Measurements from ENCODE around the gene SEC16A. TPM values are rescaled to one million over a fixed set of nuclear protein-coding genes. Genes with fewer than 3 reads are reported as not detected.

The SEC16A gene
- total RNA-seq, 1 donor from 2014 or later: 89.9 TPM

DNA sequence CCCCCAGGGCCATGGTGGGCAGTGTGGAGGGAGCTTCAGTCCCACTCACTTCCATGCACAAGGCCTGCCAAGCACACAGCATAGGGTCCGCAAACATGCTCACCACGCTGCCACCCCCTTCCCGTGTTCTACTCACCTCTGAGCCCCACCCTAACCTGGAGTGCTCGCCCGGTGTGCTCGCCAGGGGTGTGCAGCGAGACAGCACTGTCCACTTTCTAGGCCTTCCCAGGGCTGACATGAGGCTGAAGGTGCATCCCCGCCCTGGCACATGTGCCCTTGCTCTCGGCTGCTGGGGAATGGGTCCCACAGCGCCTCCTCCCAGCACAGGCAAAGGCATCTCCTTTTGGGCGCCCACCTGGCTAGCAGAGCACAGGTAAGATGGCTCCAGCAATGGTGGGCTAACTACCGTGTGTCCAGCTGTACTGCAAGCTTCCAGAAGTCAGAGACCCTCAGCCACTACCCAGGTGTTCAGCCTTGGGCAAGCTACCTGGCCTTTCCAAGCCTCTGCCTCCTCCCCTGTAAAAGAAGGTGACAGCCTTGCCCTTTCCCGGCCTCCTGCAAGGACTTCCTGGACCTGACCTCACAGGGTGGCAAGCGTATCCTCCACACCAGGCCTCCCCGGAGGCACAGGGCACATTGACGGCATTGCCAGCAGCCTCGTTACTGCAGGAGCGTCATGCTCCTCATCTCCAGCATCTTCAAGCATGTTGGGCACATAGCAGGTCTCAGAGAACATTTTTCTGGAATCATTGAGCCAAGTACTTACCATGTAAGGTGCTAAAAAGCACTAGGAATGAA, 4.2 kb upstream of the SEC16A start:
- Mint-ChIP-seq H3K36me3 (no peaks in the 10 kb centered on the region), H3K9me3 (no peaks in the 10 kb centered on the region), H3K4me3 (no peak overlapping the region), H3K27me3 (ENCODE audit: low read depth) (no peaks in the 10 kb centered on the region), H3K4me1 (peaks cover 8% of the 10 kb centered on the region), H3K27ac (no peak overlapping the region)
- no peak for DNase-seq (ENCODE audit: low spot score in 2 of 2, unreplicated experiment in 2 of 2)
- TF ChIP-seq CTCF (IDR thresholded peaks at IDR 0.05; ENCODE audit: unreplicated experiment): no peak

DNA sequence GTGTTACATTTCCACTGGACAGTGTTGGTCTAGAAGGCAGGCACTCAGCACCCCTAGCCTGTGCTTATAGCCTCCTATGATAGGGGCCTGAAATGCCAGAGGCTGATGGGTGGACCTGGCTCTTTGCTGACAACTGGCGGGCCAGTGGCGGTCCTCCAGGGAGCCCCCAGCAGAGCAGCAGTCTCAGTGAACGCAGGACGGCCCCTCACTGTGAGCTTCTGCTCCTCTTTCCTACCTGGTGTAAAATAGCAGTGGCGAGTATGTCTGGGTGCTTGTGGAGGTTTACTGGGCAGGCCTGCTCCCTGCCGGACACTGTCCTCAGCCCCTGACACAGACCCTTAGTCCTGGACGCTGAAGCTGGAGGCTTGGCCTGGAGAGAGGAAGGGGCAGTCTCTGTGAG, 3.3 kb upstream of the SEC16A start:
- no peak for DNase-seq (ENCODE audit: low spot score in 2 of 2, unreplicated experiment in 2 of 2)
- no peak for TF ChIP-seq CTCF (IDR thresholded peaks at IDR 0.05; ENCODE audit: unreplicated experiment)
- Mint-ChIP-seq H3K36me3 (no peaks in the 10 kb centered on the region), H3K4me3 (no peak overlapping the region), H3K9me3 (no peaks in the 10 kb centered on the region), H3K27ac (no peak overlapping the region), H3K4me1 (peaks cover 16% of the 10 kb centered on the region), H3K27me3 (ENCODE audit: low read depth) (no peaks in the 10 kb centered on the region)

- peak overlapping the region; percentile 72 for H3K27ac Mint-ChIP-seq
- peak; percentile 91 for TF ChIP-seq CTCF (IDR thresholded peaks at IDR 0.05; ENCODE audit: unreplicated experiment)
Observed at GRCh38 chr9:136485049-136486045, 2.5 kb upstream of the SEC16A start.

DNA sequence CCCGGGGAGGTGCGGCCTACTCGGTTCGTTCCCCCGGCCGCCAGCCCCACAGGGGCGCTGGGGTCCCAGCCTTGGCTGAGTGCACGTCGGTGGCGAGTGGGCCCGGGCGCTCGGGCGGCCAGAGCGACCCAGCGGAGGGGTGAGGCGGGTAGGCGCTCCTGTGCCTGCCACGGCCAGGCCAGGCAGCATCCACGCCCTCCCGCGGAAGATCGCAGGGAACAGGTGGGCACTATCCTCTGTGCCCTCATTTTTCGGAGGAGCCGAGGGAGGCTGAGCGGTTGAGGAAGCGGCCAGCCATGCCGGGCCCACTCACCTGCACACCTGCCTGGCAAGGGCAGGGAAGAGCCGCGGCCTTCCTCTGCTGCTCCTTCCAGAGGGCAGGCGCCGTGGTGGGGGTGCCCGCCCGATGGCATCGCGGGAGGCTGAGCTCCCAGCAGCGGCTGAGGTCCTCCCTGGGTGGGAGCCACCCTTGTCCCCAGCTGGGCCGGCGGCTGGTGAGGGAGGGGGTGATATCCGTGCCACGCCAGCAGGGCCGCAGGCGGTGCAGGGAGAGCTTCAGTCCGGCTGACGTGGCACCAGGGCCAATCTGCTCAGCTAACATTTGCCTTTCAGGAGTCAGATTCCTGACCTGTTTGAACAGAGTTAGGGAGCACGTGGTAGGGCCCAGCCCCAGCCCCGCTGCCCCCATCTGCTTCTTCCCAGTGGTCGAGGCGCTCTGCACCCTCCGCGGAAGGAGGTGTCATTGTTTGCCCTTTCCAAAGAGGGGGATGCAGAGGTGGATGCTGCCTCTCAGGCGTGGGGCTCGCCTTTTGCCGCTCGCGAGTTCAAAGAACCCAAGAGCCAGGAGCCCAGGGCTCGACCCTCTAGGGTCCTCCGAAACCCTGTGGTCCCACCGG, 1.6 kb upstream of the SEC16A start:
- H3K4me3 Mint-ChIP-seq: peak overlapping the region; percentile 63
- H3K36me3 Mint-ChIP-seq: no peaks in the 10 kb centered on the region
- no peak for TF ChIP-seq CTCF (IDR thresholded peaks at IDR 0.05; ENCODE audit: unreplicated experiment)
- no peaks in the 10 kb centered on the region for H3K9me3 Mint-ChIP-seq
- no peak for DNase-seq (ENCODE audit: low spot score in 2 of 2, unreplicated experiment in 2 of 2)
- peak overlapping the region; percentile 72 for H3K27ac Mint-ChIP-seq
- no peaks in the 10 kb centered on the region for H3K27me3 Mint-ChIP-seq (ENCODE audit: low read depth)
- peaks cover 24% of the 10 kb centered on the region for H3K4me1 Mint-ChIP-seq

More at GRCh38 chr9:136485049-136486045, 2.5 kb upstream of the SEC16A start:
- H3K9me3 Mint-ChIP-seq: no peaks in the 10 kb centered on the region
- H3K36me3 Mint-ChIP-seq: no peaks in the 10 kb centered on the region
- DNase-seq (ENCODE audit: low spot score in 2 of 2, unreplicated experiment in 2 of 2): peak; percentile 70 to 91
- H3K4me1 Mint-ChIP-seq: peaks cover 19% of the 10 kb centered on the region
- H3K4me3 Mint-ChIP-seq: peak overlapping the region; percentile 63
- H3K27me3 Mint-ChIP-seq (ENCODE audit: low read depth): no peaks in the 10 kb centered on the region

GRCh38 chr9:136483589-136484152, 831 bp upstream of the SEC16A start:
- H3K9me3 Mint-ChIP-seq: no peaks in the 10 kb centered on the region
- no peaks in the 10 kb centered on the region for H3K36me3 Mint-ChIP-seq
- H3K4me1 Mint-ChIP-seq: peaks cover 24% of the 10 kb centered on the region
- H3K4me3 Mint-ChIP-seq: peak overlapping the region; percentile 94
- no peak for TF ChIP-seq CTCF (IDR thresholded peaks at IDR 0.05; ENCODE audit: unreplicated experiment)
- H3K27ac Mint-ChIP-seq: peak overlapping the region; percentile 99
- no peaks in the 10 kb centered on the region for H3K27me3 Mint-ChIP-seq (ENCODE audit: low read depth)
- DNase-seq (ENCODE audit: low spot score in 2 of 2, unreplicated experiment in 2 of 2): peak; percentile 96 to 99

Measured in mesothelial cell of epicardium (in vitro differentiated cells).